GM12874 (cell line): ENCODE results near the gene COL4A6.

Source experiments
- CTCF ChIP-seq: IDR thresholded peaks from 2 replicates; pipeline ENCODE4 v1.5.1; 2011; ENCODE audit warnings: low read depth, mild to moderate bottlenecking, control low read depth, low read length, moderate library complexity; ENCODE audit not compliant: insufficient read depth

COL4A6 gene

GRCh38 chrX:108399418-108400165, 38.6 kb downstream of the COL4A6 start:
- TF ChIP-seq CTCF: no peak

GRCh38 chrX:108397627-108398391, 40.4 kb downstream of the COL4A6 start:
- no peak for TF ChIP-seq CTCF

GRCh38 chrX:108396986-108397385, 41.2 kb downstream of the COL4A6 start:
- TF ChIP-seq CTCF: no peak

GRCh38 chrX:108396188-108396891, 41.9 kb downstream of the COL4A6 start:
- no peak for TF ChIP-seq CTCF

GRCh38 chrX:108384783-108385182, 53.4 kb downstream of the COL4A6 start:
- no peak for TF ChIP-seq CTCF

- no peak for TF ChIP-seq CTCF
Observed at GRCh38 chrX:108380222-108380621, 58.0 kb downstream of the COL4A6 start.
